GM12878 (cell line): Measurements from ENCODE around the gene RASAL3. TPM values are rescaled to one million over a fixed set of nuclear protein-coding genes. Genes with fewer than 3 reads are reported as not detected.

Source experiments
- CTCF ChIP-seq, 3 experiments: IDR thresholded peaks in 2 of 3; conservative IDR thresholded peaks in 1 of 3; 2 replicates each; pipeline ENCODE4 v1.5.1; 2011; ENCODE audit warnings: low read depth in 3 of 3, low read length in 3 of 3, mild to moderate bottlenecking in 3 of 3, control low read depth in 2 of 3, moderate library complexity in 2 of 3, inconsistent platforms in 1 of 3, mixed read lengths in 1 of 3; ENCODE audit not compliant: control insufficient read depth in 2 of 3, insufficient read depth in 1 of 3; ENCODE audit errors: extremely low read depth in 1 of 3
- EGR1 ChIP-seq, 2 experiments: IDR thresholded peaks; 1 replicate in 1 of 2; 2 replicates in 1 of 2; pipeline ENCODE4 v1.6.1; 2011 to 2012; ENCODE audit warnings: low read depth in 2 of 2, low read length in 2 of 2, borderline replicate concordance in 1 of 2, mild to moderate bottlenecking in 1 of 2, moderate library complexity in 1 of 2
- HDAC2 ChIP-seq: fragments of 200-600 bp; sonication (generic); IDR thresholded peaks from 2 replicates; pipeline ENCODE4 v1.6.1; 2017
- NKRF ChIP-seq: fragments of 450-650 bp; conservative IDR thresholded peaks from 2 replicates; pipeline ENCODE4 v1.6.1; 2017; ENCODE audit warnings: mild to moderate bottlenecking, moderate library complexity
- POLR2AphosphoS2 ChIP-seq: IDR thresholded peaks from 2 replicates; pipeline ENCODE4 v1.6.1; 2011; ENCODE audit warnings: low read depth, mild to moderate bottlenecking, low read length, improper control_type of control experiment, moderate library complexity
- RB1 ChIP-seq: fragments of 450-650 bp; formaldehyde crosslinking; IDR thresholded peaks from 2 replicates; pipeline ENCODE4 v1.6.1; 2017; ENCODE audit warnings: mild to moderate bottlenecking, borderline replicate concordance
- RELB ChIP-seq: fragments of 450-650 bp; IDR thresholded peaks from 2 replicates; pipeline ENCODE4 v1.6.1; 2017; ENCODE audit warnings: low read depth, mild to moderate bottlenecking, moderate library complexity
- RUNX3 ChIP-seq: IDR thresholded peaks from 2 replicates; pipeline ENCODE4 v1.6.1; 2012; ENCODE audit warnings: low read length, inconsistent platforms
- SMARCA5 ChIP-seq: fragments of 450-650 bp; IDR thresholded peaks from 2 replicates; pipeline ENCODE4 v1.6.1; 2017; ENCODE audit warnings: mild to moderate bottlenecking
- SRF ChIP-seq, 2 experiments: IDR thresholded peaks; 2 replicates each; pipeline ENCODE4 v1.6.1; 2011; ENCODE audit warnings: low read depth in 2 of 2, low read length in 2 of 2, mild to moderate bottlenecking in 1 of 2, moderate library complexity in 1 of 2
- TAF1 ChIP-seq: IDR thresholded peaks from 2 replicates; pipeline ENCODE4 v1.6.1; 2011; ENCODE audit warnings: mild to moderate bottlenecking, low read depth, low read length, borderline replicate concordance
- ZBED1 ChIP-seq: IDR thresholded peaks from 2 replicates; pipeline ENCODE4 v1.6.1; 2016; ENCODE audit warnings: borderline replicate concordance
- ZBTB4 ChIP-seq: fragments of 450-650 bp; formaldehyde crosslinking; IDR thresholded peaks from 2 replicates; pipeline ENCODE4 v1.4.0; 2022; ENCODE audit warnings: mild to moderate bottlenecking, moderate library complexity
- polyA plus RNA-seq, 11 experiments: library from polyadenylated mRNA; depleted of rRNA in 4 of 11; unstranded in 6 of 11; stranded (reverse) in 5 of 11; fragments of >200 nt; fragmentation: Nextera tagmentation in 4 of 11; fragmentation: Illumina TruSeq in 1 of 11; extraction: Ambion mirVana in 4 of 11; extraction: Trizol in 1 of 11; gene quantifications; 1 replicate in 1 of 11; 2 replicates in 10 of 11; pipeline versions ENCODE4 v1.2.1 to v1.2.3, GENCODE V29; 2011 to 2016; ENCODE audit warnings: inconsistent platforms in 2 of 11, missing spikeins in 2 of 11, low read depth in 1 of 11
- total RNA-seq, 4 experiments: library from RNA; depleted of rRNA in 3 of 4; stranded (reverse); fragments of >200 nt in 3 of 4; fragmentation: Illumina TruSeq in 1 of 4; extraction: Trizol in 1 of 4; gene quantifications; 2 replicates each; pipeline versions ENCODE4 v1.2.1 to v1.2.3, GENCODE V29; 2013 to 2021

The RASAL3 gene
- total and polyA plus RNA-seq, 10 of the 15 experiments (the other 5 are each of a cell fraction or from before 2014, with no cell fraction given), result 1.7 to 81.3 (median 23.2) TPM

GRCh38 chr19:15463861-15464371, 428 bp downstream of the RASAL3 start (continued):
- TF ChIP-seq NKRF (peak; percentile 45; the same call in 1 of the 2 replicates), RUNX3 (peak; percentile 74), SMARCA5 (0 out of 2 replicates have a peak, but pooled peaks have one; percentile 41), SRF (IDR thresholded peaks at IDR 0.05; ENCODE audit: low read depth in 2 of 2, low read length in 2 of 2) (peak in 1 of 2 experiments; percentile 45; a peak in 1 of 4 replicates), RB1 (peak; percentile 24; the same call in 1 of the 2 replicates), EGR1 (IDR thresholded peaks at IDR 0.05; ENCODE audit: borderline replicate concordance in 1 of 2, low read depth in 2 of 2, low read length in 2 of 2) (0 out of 3 replicates have a peak, but pooled peaks of 1 of the 2 experiments have one; percentile 19), POLR2AphosphoS2 (0 out of 2 replicates have a peak, but pooled peaks have one; percentile 27), ZBED1 (no peak), HDAC2 (no peak), TAF1 (peak; percentile 75; the same call in 1 of the 2 replicates), CTCF (IDR thresholded peaks at IDR 0.05 in 2 of 3, conservative IDR thresholded peaks at IDR 0.05 in 1 of 3; ENCODE audit: control insufficient read depth in 2 of 3, extremely low read depth in 1 of 3, insufficient read depth in 1 of 3, low read depth in 3 of 3, low read length in 3 of 3) (0 out of 6 replicates have a peak, but pooled peaks of 2 of the 3 experiments have one; percentile 2 to 8), RELB (peak; percentile 43; the same call in 1 of the 2 replicates), ZBTB4 (CRISPR knock-in tag) (no peak)
